Uterus (tissue), 2 donors: ENCODE data around the gene MAPK8IP1.

Source experiments
- POLR2A ChIP-seq, 2 donors: fragments of 450-650 bp; IDR thresholded peaks; one replicate each; pipeline ENCODE4 v1.6.1; 2016; ENCODE audit warnings: antibody characterized with exemption in 2 of 2, mild to moderate bottlenecking in 1 of 2, moderate library complexity in 1 of 2
- TF ChIP-seq, protein P1 (sequence below), 4 experiments: fragments of 200-600 bp in 2 of 4; fragments of 450-650 bp in 2 of 4; sonication (generic) in 2 of 4; IDR thresholded peaks; one replicate each; pipeline ENCODE4 v1.5.1; 2016 to 2019; ENCODE audit warnings: antibody characterized with exemption in 4 of 4, mild to moderate bottlenecking in 2 of 4, moderate library complexity in 1 of 4

DNA sequence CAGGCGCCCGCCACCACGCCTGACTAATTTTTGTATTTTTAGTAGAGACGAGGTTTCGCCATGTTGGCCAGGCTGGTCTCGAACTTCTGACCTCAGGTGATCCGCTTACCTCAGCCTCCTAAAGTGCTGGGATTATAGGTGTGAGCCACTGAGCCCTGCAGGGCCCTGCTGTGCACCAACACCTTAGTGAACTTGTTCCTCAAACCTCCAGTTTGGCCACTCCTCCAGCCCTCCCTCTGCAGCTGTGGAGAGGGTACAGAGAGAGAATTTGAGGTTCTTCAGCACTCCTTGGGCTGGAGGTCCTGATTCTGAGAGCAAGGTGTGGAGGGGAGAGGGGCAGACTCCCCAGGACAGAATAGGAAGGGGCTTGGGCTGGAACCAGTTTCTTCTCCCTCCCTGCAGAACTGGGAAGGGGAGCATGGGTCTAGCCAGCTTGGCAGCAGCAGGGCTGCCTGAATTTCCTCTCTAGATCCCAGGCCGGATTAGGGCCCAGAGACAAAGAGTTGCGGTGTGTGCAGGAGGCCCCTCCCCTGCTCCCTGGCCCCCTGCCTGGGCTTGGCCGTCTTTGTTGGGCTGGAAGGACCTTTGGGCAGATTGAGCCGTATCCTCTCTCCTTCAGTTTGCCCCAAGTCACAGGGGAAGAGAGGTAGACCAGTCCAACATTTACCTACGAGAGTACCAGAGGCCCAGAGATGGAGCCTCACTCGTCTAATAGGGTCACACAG, 34.5 kb downstream of the MAPK8IP1 start:
- TF ChIP-seq POLR2A (IDR thresholded peaks at IDR 0.05): no peak
- TF ChIP-seq, protein P1, sequence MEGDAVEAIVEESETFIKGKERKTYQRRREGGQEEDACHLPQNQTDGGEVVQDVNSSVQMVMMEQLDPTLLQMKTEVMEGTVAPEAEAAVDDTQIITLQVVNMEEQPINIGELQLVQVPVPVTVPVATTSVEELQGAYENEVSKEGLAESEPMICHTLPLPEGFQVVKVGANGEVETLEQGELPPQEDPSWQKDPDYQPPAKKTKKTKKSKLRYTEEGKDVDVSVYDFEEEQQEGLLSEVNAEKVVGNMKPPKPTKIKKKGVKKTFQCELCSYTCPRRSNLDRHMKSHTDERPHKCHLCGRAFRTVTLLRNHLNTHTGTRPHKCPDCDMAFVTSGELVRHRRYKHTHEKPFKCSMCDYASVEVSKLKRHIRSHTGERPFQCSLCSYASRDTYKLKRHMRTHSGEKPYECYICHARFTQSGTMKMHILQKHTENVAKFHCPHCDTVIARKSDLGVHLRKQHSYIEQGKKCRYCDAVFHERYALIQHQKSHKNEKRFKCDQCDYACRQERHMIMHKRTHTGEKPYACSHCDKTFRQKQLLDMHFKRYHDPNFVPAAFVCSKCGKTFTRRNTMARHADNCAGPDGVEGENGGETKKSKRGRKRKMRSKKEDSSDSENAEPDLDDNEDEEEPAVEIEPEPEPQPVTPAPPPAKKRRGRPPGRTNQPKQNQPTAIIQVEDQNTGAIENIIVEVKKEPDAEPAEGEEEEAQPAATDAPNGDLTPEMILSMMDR (IDR thresholded peaks at IDR 0.05): no peak
